Measurements from ENCODE around the gene TMEM150B. TPM values are rescaled to one million over a fixed set of nuclear protein-coding genes. Genes with fewer than 3 reads are reported as not detected.

The TMEM150B gene
- total and polyA plus RNA-seq, 2 donors (not counting 1 experiment from before 2014, with no cell fraction given): not detected

DNA sequence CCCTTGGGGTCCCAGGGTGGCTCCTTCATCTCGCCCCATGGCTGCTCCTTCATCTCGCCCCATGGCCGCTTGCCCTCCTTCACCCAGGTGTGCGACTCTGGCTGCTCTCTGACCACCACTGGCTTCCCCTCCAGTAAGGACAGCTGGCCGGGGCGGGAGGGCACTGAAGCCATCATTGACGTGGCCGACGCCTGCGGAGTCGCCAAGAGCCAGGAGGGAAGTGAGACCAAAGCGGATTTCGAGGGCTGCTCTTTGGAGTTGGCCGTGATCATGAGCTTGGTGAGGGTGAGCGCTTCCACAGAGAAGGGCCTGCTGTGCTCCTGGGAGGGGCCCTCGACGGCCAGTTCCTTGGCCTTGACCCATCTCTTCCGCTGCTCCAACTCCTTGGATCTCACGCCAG, 33.4 kb upstream of the TMEM150B start:
- peaks cover 8% of the 10 kb centered on the region for H3K27me3 ChIP-seq (ENCODE audit: control insufficient read depth, insufficient read depth, low read length)
- no peaks in the 10 kb centered on the region for H3K36me3 ChIP-seq (ENCODE audit: control insufficient read depth, insufficient read depth, low read length)
- H4K20me1 ChIP-seq (ENCODE audit: control insufficient read depth, extremely low read depth, insufficient read depth, low read length): no peaks in the 10 kb centered on the region
- H3K4me1 ChIP-seq (ENCODE audit: control insufficient read depth, extremely low read depth, insufficient read depth, low read length): no peaks in the 10 kb centered on the region
- no peaks in the 10 kb centered on the region for H3K79me2 ChIP-seq (ENCODE audit: control insufficient read depth, insufficient read depth, low read length)
- no peak overlapping the region for H3K4me2 ChIP-seq (ENCODE audit: extremely low read depth, insufficient read depth, low read length)
- no peak overlapping the region for H3K4me3 ChIP-seq (replicated peaks in 1 of 4; ENCODE audit: control extremely low read depth in 1 of 4, insufficient read depth in 1 of 4, low read depth in 3 of 4, low read length in 4 of 4)
- H3K9ac ChIP-seq (ENCODE audit: insufficient read depth, low read length): no peak overlapping the region
- no peaks in the 10 kb centered on the region for H3K9me3 ChIP-seq (ENCODE audit: control insufficient read depth, insufficient read depth, low read depth, low read length)
- DNase-seq (ENCODE audit: low read depth in 2 of 2): no peak
- no peak overlapping the region for H3K27ac ChIP-seq (ENCODE audit: insufficient read depth, low read length)
- TF ChIP-seq, protein P1, sequence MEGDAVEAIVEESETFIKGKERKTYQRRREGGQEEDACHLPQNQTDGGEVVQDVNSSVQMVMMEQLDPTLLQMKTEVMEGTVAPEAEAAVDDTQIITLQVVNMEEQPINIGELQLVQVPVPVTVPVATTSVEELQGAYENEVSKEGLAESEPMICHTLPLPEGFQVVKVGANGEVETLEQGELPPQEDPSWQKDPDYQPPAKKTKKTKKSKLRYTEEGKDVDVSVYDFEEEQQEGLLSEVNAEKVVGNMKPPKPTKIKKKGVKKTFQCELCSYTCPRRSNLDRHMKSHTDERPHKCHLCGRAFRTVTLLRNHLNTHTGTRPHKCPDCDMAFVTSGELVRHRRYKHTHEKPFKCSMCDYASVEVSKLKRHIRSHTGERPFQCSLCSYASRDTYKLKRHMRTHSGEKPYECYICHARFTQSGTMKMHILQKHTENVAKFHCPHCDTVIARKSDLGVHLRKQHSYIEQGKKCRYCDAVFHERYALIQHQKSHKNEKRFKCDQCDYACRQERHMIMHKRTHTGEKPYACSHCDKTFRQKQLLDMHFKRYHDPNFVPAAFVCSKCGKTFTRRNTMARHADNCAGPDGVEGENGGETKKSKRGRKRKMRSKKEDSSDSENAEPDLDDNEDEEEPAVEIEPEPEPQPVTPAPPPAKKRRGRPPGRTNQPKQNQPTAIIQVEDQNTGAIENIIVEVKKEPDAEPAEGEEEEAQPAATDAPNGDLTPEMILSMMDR (conservative IDR thresholded peaks at IDR 0.05 in 1 of 2, IDR thresholded peaks at IDR 0.05 in 1 of 2; ENCODE audit: low read depth in 1 of 2, low read length in 2 of 2): no peak
- no peak for TF ChIP-seq EZH2 (IDR thresholded peaks at IDR 0.05; ENCODE audit: low read length, missing control alignments)
- no peak overlapping the region for H2AFZ ChIP-seq (ENCODE audit: low read length)

DNA sequence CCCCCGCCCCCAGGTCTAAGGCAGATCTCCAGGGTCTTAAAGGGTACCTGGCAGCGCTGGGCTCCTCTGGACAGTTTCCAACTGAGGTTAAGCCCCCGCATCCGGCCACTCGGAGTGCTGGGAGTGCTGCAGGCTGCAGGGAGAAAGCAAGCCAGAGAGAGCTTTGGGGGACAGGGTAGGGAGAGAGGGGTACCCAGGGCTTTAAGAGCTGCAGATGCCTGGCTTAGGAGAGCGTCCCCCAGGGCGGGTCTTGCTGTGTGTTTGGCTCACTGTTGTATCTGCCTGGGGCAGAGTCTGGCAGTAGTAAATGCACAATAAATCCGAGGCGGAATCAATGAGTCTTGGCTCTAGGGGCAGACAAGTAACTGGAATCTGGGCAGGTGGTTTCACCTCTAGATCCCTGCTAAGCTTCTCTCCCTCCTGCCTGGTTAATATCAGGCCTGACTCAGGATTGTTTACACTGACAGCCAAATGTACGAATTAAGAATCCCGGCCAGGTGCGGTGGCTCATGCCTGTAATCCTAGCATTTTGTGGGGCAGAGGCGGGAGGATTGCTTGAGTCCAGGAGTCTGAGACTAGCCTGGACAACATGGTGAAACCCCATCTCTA, 30.2 kb upstream of the TMEM150B start:
- Histone ChIP-seq H3K4me2 (ENCODE audit: extremely low read depth, insufficient read depth, low read length) (no peak overlapping the region), H3K79me2 (ENCODE audit: control insufficient read depth, insufficient read depth, low read length) (no peaks in the 10 kb centered on the region), H3K4me1 (ENCODE audit: control insufficient read depth, extremely low read depth, insufficient read depth, low read length) (no peaks in the 10 kb centered on the region), H3K27me3 (ENCODE audit: control insufficient read depth, insufficient read depth, low read length) (peaks cover 31% of the 10 kb centered on the region), H3K9me3 (ENCODE audit: control insufficient read depth, insufficient read depth, low read depth, low read length) (no peaks in the 10 kb centered on the region), H3K9ac (ENCODE audit: insufficient read depth, low read length) (no peak overlapping the region), H4K20me1 (ENCODE audit: control insufficient read depth, extremely low read depth, insufficient read depth, low read length) (no peaks in the 10 kb centered on the region), H3K4me3 (replicated peaks in 1 of 4; ENCODE audit: control extremely low read depth in 1 of 4, insufficient read depth in 1 of 4, low read depth in 3 of 4, low read length in 4 of 4) (no peak overlapping the region), H3K27ac (ENCODE audit: insufficient read depth, low read length) (no peak overlapping the region), H2AFZ (ENCODE audit: low read length) (no peak overlapping the region), H3K36me3 (ENCODE audit: control insufficient read depth, insufficient read depth, low read length) (no peaks in the 10 kb centered on the region)
- TF ChIP-seq, protein P1 (conservative IDR thresholded peaks at IDR 0.05 in 1 of 2, IDR thresholded peaks at IDR 0.05 in 1 of 2; ENCODE audit: low read depth in 1 of 2, low read length in 2 of 2): no peak
- peak; percentile 61 for TF ChIP-seq EZH2 (IDR thresholded peaks at IDR 0.05; ENCODE audit: low read length, missing control alignments)
- no peak for DNase-seq (ENCODE audit: low read depth in 2 of 2)

GRCh38 chr19:55354698-55355212, 29.6 kb upstream of the TMEM150B start, which contains the start of gene COX6B2:
Gene COX6B2, minus strand, starts transcription at chr19:55354719. Its CDS starts 198 bp downstream, at chr19:55354521.
- H3K27me3 ChIP-seq (ENCODE audit: control insufficient read depth, insufficient read depth, low read length): peaks cover 31% of the 10 kb centered on the region
- no peak within 1 kb of the TSS for H3K27ac ChIP-seq (ENCODE audit: insufficient read depth, low read length)
- H3K9ac ChIP-seq (ENCODE audit: insufficient read depth, low read length): no peak within 1 kb of the TSS
- H2AFZ ChIP-seq (ENCODE audit: low read length): no peak within 1 kb of the TSS
- H3K9me3 ChIP-seq (ENCODE audit: control insufficient read depth, insufficient read depth, low read depth, low read length): no peaks in the 10 kb centered on the region
- H3K4me1 ChIP-seq (ENCODE audit: control insufficient read depth, extremely low read depth, insufficient read depth, low read length): no peaks in the 10 kb centered on the region
- H3K36me3 ChIP-seq (ENCODE audit: control insufficient read depth, insufficient read depth, low read length): no peaks in the 10 kb centered on the region
- H3K4me3 ChIP-seq (replicated peaks in 1 of 4; ENCODE audit: control extremely low read depth in 1 of 4, insufficient read depth in 1 of 4, low read depth in 3 of 4, low read length in 4 of 4): peak within 1 kb of the TSS; percentile 28 to 51 (median 42)
- H4K20me1 ChIP-seq (ENCODE audit: control insufficient read depth, extremely low read depth, insufficient read depth, low read length): no peaks in the 10 kb centered on the region
- no peak for DNase-seq (ENCODE audit: low read depth in 2 of 2)
- no peaks in the 10 kb centered on the region for H3K79me2 ChIP-seq (ENCODE audit: control insufficient read depth, insufficient read depth, low read length)
- TF ChIP-seq EZH2 (IDR thresholded peaks at IDR 0.05; ENCODE audit: low read length, missing control alignments): no peak
- TF ChIP-seq, protein P1 (conservative IDR thresholded peaks at IDR 0.05 in 1 of 2, IDR thresholded peaks at IDR 0.05 in 1 of 2; ENCODE audit: low read depth in 1 of 2, low read length in 2 of 2): no peak
- peak within 1 kb of the TSS; percentile 86 for H3K4me2 ChIP-seq (ENCODE audit: extremely low read depth, insufficient read depth, low read length)

Data from fibroblast of lung (primary cell).